Smooth muscle cell (in vitro differentiated cells): ENCODE data around the gene HIVEP3. TPM values are rescaled to one million over a fixed set of nuclear protein-coding genes. Genes with fewer than 3 reads are reported as not detected.

Experiments used
- DNase-seq: peaks from one replicate; lab custom pipeline; 2025; ENCODE audit not compliant: unreplicated experiment; lab: John Stamatoyannopoulos, UW
- H2AFZ ChIP-seq: fragments of 200-600 bp; sonication (generic); 2 replicates; pipeline ENCODE4 v1.6.0; 2016; ENCODE audit warnings: antibody characterized with exemption, low read depth, mild to moderate bottlenecking
- H3F3A ChIP-seq: fragments of 200-600 bp; sonication (generic); 2 replicates; pipeline ENCODE4 v1.6.0; 2017; ENCODE audit warnings: antibody characterized with exemption, low read depth
- H3K27ac ChIP-seq: fragments of 200-600 bp; sonication (generic); 2 replicates; pipeline ENCODE4 v1.5.1; 2016; ENCODE audit warnings: low read depth, mild to moderate bottlenecking
- H3K27me3 ChIP-seq: fragments of 200-600 bp; sonication (generic); 2 replicates; pipeline ENCODE4 v1.6.1; 2016; ENCODE audit warnings: low read depth, mild to moderate bottlenecking
- H3K36me3 ChIP-seq: fragments of 200-600 bp; sonication (generic); 2 replicates; pipeline ENCODE4 v1.5.1; 2016; ENCODE audit warnings: low read depth
- H3K4me1 ChIP-seq: fragments of 200-600 bp; sonication (generic); 2 replicates; pipeline ENCODE4 v1.5.1; 2016; ENCODE audit warnings: low read depth
- H3K4me2 ChIP-seq: fragments of 200-600 bp; sonication (generic); 2 replicates; pipeline ENCODE4 v1.6.0; 2016; ENCODE audit warnings: mild to moderate bottlenecking
- H3K4me3 ChIP-seq: fragments of 200-600 bp; sonication (generic); 2 replicates; pipeline ENCODE4 v1.5.1; 2016; ENCODE audit warnings: mild to moderate bottlenecking
- H3K79me2 ChIP-seq: fragments of 200-600 bp; sonication (generic); 2 replicates; pipeline ENCODE4 v1.6.0; 2016; ENCODE audit warnings: low read depth, mild to moderate bottlenecking
- H3K9ac ChIP-seq: fragments of 200-600 bp; sonication (generic); 2 replicates; pipeline ENCODE4 v1.6.0; 2016; ENCODE audit warnings: low read depth
- H3K9me3 ChIP-seq: fragments of 200-600 bp; sonication (generic); replicated peaks from 2 replicates; pipeline ENCODE4 v1.5.1; 2016; ENCODE audit warnings: low read depth
- H4K20me1 ChIP-seq: fragments of 200-600 bp; sonication (generic); 2 replicates; pipeline ENCODE4 v1.6.0; 2016; ENCODE audit warnings: low read depth
- WGBS: methylation state at CpG from one replicate; pipeline ENCODE4 v1.1.7; 2016; ENCODE audit warnings: low lambda C conversion rate; 5-methylcytosine and 5-hydroxymethylcytosine counted together
- polyA plus RNA-seq: library from polyadenylated mRNA; unstranded; fragments of >200 nt; fragmentation: Nextera tagmentation; extraction: Ambion mirVana; gene quantifications from 2 replicates; pipeline ENCODE4 v1.2.1, GENCODE V29; 2016
- total RNA-seq: library from RNA; depleted of rRNA; stranded (reverse); fragments of >200 nt; gene quantifications from 2 replicates; pipeline ENCODE4 v1.2.3, GENCODE V29; 2014
- TF ChIP-seq, protein P1 (sequence below): fragments of 200-600 bp; sonication (generic); IDR thresholded peaks from 2 replicates; pipeline ENCODE4 v1.5.1; 2017; ENCODE audit warnings: borderline replicate concordance, mild to moderate bottlenecking, antibody characterized with exemption; ENCODE audit not compliant: insufficient read depth, poor library complexity, severe bottlenecking

Gene HIVEP3
- total and polyA plus RNA-seq, 2 experiments from 2014 or later = 2.1 to 6.4 TPM

GRCh38 chr1:41541592-41541952 is 377.1 kb downstream of the HIVEP3 start:
- Histone ChIP-seq H3K4me1 (peaks cover 6% of the 10 kb centered on the region), H3K36me3 (no peaks in the 10 kb centered on the region), H3K9me3 (no peaks in the 10 kb centered on the region), H3K4me2 (no peak overlapping the region), H3K4me3 (no peak overlapping the region), H3K27me3 (no peaks in the 10 kb centered on the region), H4K20me1 (peaks cover 23% of the 10 kb centered on the region), H3K79me2 (no peaks in the 10 kb centered on the region), H3K27ac (no peak overlapping the region), H2AFZ (no peak overlapping the region), H3F3A (no peaks in the 10 kb centered on the region), H3K9ac (no peak overlapping the region)
- no peak for DNase-seq
- TF ChIP-seq, protein P1, sequence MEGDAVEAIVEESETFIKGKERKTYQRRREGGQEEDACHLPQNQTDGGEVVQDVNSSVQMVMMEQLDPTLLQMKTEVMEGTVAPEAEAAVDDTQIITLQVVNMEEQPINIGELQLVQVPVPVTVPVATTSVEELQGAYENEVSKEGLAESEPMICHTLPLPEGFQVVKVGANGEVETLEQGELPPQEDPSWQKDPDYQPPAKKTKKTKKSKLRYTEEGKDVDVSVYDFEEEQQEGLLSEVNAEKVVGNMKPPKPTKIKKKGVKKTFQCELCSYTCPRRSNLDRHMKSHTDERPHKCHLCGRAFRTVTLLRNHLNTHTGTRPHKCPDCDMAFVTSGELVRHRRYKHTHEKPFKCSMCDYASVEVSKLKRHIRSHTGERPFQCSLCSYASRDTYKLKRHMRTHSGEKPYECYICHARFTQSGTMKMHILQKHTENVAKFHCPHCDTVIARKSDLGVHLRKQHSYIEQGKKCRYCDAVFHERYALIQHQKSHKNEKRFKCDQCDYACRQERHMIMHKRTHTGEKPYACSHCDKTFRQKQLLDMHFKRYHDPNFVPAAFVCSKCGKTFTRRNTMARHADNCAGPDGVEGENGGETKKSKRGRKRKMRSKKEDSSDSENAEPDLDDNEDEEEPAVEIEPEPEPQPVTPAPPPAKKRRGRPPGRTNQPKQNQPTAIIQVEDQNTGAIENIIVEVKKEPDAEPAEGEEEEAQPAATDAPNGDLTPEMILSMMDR = no peak
- 100% methylated on average over 1 of the region's 1 CpG for WGBS

DNA sequence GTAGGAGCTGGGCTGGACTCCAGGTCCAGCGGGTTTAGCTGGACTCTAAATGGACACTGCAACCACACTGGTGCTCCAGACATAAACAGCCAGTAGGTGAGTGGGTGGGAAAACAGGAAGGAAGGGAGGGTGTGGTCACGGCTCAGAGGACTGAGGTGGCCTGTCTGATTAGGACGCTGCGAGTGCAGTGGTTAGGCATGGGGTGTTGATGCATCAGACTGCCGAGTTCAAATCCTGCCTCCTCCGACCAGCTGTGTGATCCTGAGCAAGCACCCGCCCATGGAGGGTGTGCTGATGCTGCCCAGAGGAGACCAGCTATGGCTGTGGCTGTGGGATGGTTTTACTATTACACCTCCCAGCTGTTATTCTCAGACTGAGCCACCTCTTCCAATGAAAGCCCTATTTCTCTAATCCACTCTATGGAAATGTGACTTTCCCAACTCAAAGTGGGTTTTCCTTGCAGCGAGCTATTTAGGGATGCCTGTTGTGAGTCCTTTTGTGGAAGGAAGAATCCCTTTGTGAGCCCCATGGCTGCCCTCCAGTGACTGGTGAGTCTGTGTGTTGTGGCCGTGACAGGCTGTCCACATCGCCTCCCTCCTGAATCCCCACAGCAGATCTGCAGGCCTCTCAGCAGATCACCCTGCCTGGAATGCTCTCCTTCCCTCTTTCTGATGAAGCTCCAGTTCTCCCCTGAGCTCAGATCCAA is 377.7 kb downstream of the HIVEP3 start:
- no peaks in the 10 kb centered on the region for H3K79me2 ChIP-seq
- no peak overlapping the region for H3K4me3 ChIP-seq
- TF ChIP-seq, protein P1 = no peak
- no peaks in the 10 kb centered on the region for H3K36me3 ChIP-seq
- H3K4me1 ChIP-seq = peaks cover 6% of the 10 kb centered on the region
- whole genome bisulfite sequencing = 62% methylated on average over 10 of the region's 10 CpGs
- H3K27me3 ChIP-seq = no peaks in the 10 kb centered on the region
- no peak overlapping the region for H3K4me2 ChIP-seq
- no peak overlapping the region for H2AFZ ChIP-seq
- H3F3A ChIP-seq = no peaks in the 10 kb centered on the region
- peaks cover 27% of the 10 kb centered on the region for H4K20me1 ChIP-seq
- no peaks in the 10 kb centered on the region for H3K9me3 ChIP-seq
- DNase-seq = no peak
- H3K27ac ChIP-seq = no peak overlapping the region
- no peak overlapping the region for H3K9ac ChIP-seq

DNA sequence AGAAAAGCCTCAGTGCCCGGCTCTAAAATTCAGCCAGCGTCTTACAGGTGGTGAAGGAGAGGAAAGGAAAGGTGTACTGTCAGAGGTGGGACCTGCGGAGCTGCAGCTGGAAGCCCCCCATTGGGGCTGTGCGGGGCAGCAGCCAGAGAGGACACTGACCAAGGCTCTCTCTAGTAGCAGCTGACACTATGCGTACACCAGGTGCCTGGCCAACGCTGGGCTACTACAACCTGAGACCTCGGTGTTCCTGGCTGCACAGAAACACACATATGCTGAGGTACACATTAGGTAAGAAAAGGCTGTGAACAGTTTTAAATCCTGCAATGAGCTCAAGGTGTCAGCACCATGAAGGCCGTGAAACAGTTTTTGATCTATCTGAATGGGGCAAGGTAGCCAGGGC is 378.7 kb downstream of the HIVEP3 start:
- no peaks in the 10 kb centered on the region for H3K27me3 ChIP-seq
- TF ChIP-seq, protein P1 = no peak
- H3F3A ChIP-seq = no peaks in the 10 kb centered on the region
- peaks cover 6% of the 10 kb centered on the region for H3K4me1 ChIP-seq
- no peak overlapping the region for H3K27ac ChIP-seq
- no peak overlapping the region for H3K4me3 ChIP-seq
- H3K79me2 ChIP-seq = no peaks in the 10 kb centered on the region
- no peaks in the 10 kb centered on the region for H3K36me3 ChIP-seq
- no peak overlapping the region for H3K4me2 ChIP-seq
- no peak overlapping the region for H3K9ac ChIP-seq
- no peaks in the 10 kb centered on the region for H3K9me3 ChIP-seq
- 96% methylated on average over 8 of the region's 8 CpGs for WGBS
- peaks cover 35% of the 10 kb centered on the region for H4K20me1 ChIP-seq
- no peak overlapping the region for H2AFZ ChIP-seq
- no peak for DNase-seq

GRCh38 chr1:41539418-41539805 is 379.3 kb downstream of the HIVEP3 start:
- no peak overlapping the region for H3K9ac ChIP-seq
- peaks cover 6% of the 10 kb centered on the region for H3K4me1 ChIP-seq
- DNase-seq = no peak
- H4K20me1 ChIP-seq = peaks cover 40% of the 10 kb centered on the region
- no peak overlapping the region for H3K4me2 ChIP-seq
- H3K4me3 ChIP-seq = no peak overlapping the region
- no peaks in the 10 kb centered on the region for H3K79me2 ChIP-seq
- no peaks in the 10 kb centered on the region for H3F3A ChIP-seq
- no peak overlapping the region for H3K27ac ChIP-seq
- no peaks in the 10 kb centered on the region for H3K36me3 ChIP-seq
- no peak overlapping the region for H2AFZ ChIP-seq
- H3K27me3 ChIP-seq = no peaks in the 10 kb centered on the region
- WGBS = 96% methylated on average over 6 of the region's 6 CpGs
- TF ChIP-seq, protein P1 = no peak
- no peaks in the 10 kb centered on the region for H3K9me3 ChIP-seq
